CD4-positive, alpha-beta T cell (primary cell): ENCODE measurements around the gene APP. TPM values are rescaled to one million over a fixed set of nuclear protein-coding genes. Genes with fewer than 3 reads are reported as not detected.

Experiments
- ATAC-seq: fragments of 200-7000 bp; cut with Tn5 transposase; one replicate; pipeline ENCODE4 v1.10.0; 2022; ENCODE audit warnings: mild to moderate bottlenecking; ENCODE audit not compliant: poor library complexity
- CTCF ChIA-PET: fragments of 350-600 bp; sonication (Branson Sonifier 250); formaldehyde crosslinking; loops from one replicate; lab custom pipeline; 2021; ENCODE audit warnings: antibody characterized with exemption, inconsistent platforms; lab: Charles Lee
- POLR2A ChIA-PET: fragments of 350-600 bp; sonication (Branson Sonifier 250); formaldehyde crosslinking; loops from one replicate; lab custom pipeline; 2021; ENCODE audit warnings: antibody characterized with exemption, inconsistent platforms; lab: Charles Lee
- DNase-seq, 14 experiments: peaks; one replicate each; pipeline ENCODE4 v3.0.0-alpha.2; 2013 to 2020; ENCODE audit warnings: mixed read lengths in 2 of 14
- H3K27ac ChIP-seq, 2 donors: one replicate each; pipeline versions ENCODE4 v1.5.1 to v1.7.0; 2013; ENCODE audit warnings: low read length in 2 of 2, low read depth in 1 of 2, mild to moderate bottlenecking in 1 of 2
- H3K27me3 ChIP-seq, 2 experiments: 1 replicate in 1 of 2; 2 replicates in 1 of 2; pipeline versions ENCODE4 v1.6.1 to v1.7.0; 2013; ENCODE audit warnings: low read length in 2 of 2, control low read depth in 1 of 2, mild to moderate bottlenecking in 1 of 2, moderate library complexity in 1 of 2; ENCODE audit not compliant: insufficient read depth in 2 of 2, control insufficient read depth in 1 of 2
- H3K36me3 ChIP-seq: one replicate; pipeline ENCODE4 v1.6.1; 2013; ENCODE audit warnings: low read length, control low read depth; ENCODE audit not compliant: insufficient read depth
- H3K4me1 ChIP-seq: one replicate; pipeline ENCODE4 v1.6.1; 2013; ENCODE audit warnings: low read length, control low read depth; ENCODE audit not compliant: insufficient read depth
- H3K4me3 ChIP-seq: one replicate; pipeline ENCODE4 v1.5.1; 2013; ENCODE audit warnings: mild to moderate bottlenecking, low read length, moderate library complexity
- H3K9me3 ChIP-seq, 2 experiments: 1 replicate in 1 of 2; 2 replicates in 1 of 2; pipeline versions ENCODE4 v1.6.1 to v1.7.0; 2013; ENCODE audit warnings: low read length in 2 of 2, mild to moderate bottlenecking in 2 of 2, control low read depth in 1 of 2, moderate library complexity in 1 of 2; ENCODE audit not compliant: control insufficient read depth in 1 of 2, insufficient read depth in 1 of 2
- H3K27ac Mint-ChIP-seq: one replicate; pipeline ENCODE4 v1.8.0; 2020; ENCODE audit warnings: mixed read lengths
- H3K27me3 Mint-ChIP-seq: one replicate; pipeline ENCODE4 v1.8.0; 2021; ENCODE audit warnings: mixed read lengths
- H3K36me3 Mint-ChIP-seq: one replicate; pipeline ENCODE4 v1.8.0; 2021; ENCODE audit warnings: low read depth, mixed read lengths
- H3K4me1 Mint-ChIP-seq: one replicate; pipeline ENCODE4 v1.8.0; 2021; ENCODE audit warnings: low read depth, mixed read lengths
- H3K4me3 Mint-ChIP-seq: one replicate; pipeline ENCODE4 v1.8.0; 2020; ENCODE audit warnings: mild to moderate bottlenecking, mixed read lengths
- H3K9me3 Mint-ChIP-seq: one replicate; pipeline ENCODE4 v1.8.0; 2020; ENCODE audit warnings: mixed read lengths
- CTCF ChIP-seq: fragments of 200-600 bp; IDR thresholded peaks from one replicate; pipeline ENCODE4 v1.8.0; 2022; ENCODE audit warnings: antibody characterized with exemption, mild to moderate bottlenecking
- intact Hi-C, 2 experiments: fragments of 100-400 bp; cut with DNase I in 1 of 2; cut with micrococcal nuclease in 1 of 2; formaldehyde crosslinking; loops; one replicate each; pipeline versions ENCODE4 v1.15.1 to v1.9.0; 2023 to 2025; cut with DNase I, micrococcal nuclease
- total RNA-seq, 174 experiments: library from RNA in 2 of 174; stranded (reverse) in 2 of 174; gene quantifications; one replicate each; pipeline ENCODE4 v1.2.3 and lab custom pipeline; 2021 to 2026

The APP gene
- total RNA-seq, 2 experiments from 2014 or later, result 43.6 to 44.4 TPM

GRCh38 chr21:25964926-25965325 lies 205.6 kb downstream of the APP start:
- intact Hi-C loops, result no loop called here
- Mint-ChIP-seq H3K27me3 (no peaks in the 10 kb centered on the region), H3K4me1 (peaks cover 13% of the 10 kb centered on the region), H3K9me3 (no peaks in the 10 kb centered on the region), H3K4me3 (no peak overlapping the region), H3K27ac (no peak overlapping the region), H3K36me3 (peaks cover 4% of the 10 kb centered on the region)
- H3K36me3 ChIP-seq, result no peaks in the 10 kb centered on the region
- H3K9me3 ChIP-seq, result no peaks in the 10 kb centered on the region
- no peak for TF ChIP-seq CTCF
- CTCF ChIA-PET, result no interaction called here
- H3K27me3 ChIP-seq, result no peaks in the 10 kb centered on the region
- no peak for DNase-seq
- POLR2A ChIA-PET, result no interaction called here
- ATAC-seq, result no peak
- no peak overlapping the region for H3K27ac ChIP-seq
- no peaks in the 10 kb centered on the region for H3K4me1 ChIP-seq
- no peak overlapping the region for H3K4me3 ChIP-seq

- Histone ChIP-seq H3K9me3 (no peaks in the 10 kb centered on the region), H3K4me3 (no peak overlapping the region), H3K27me3 (no peaks in the 10 kb centered on the region), H3K36me3 (no peaks in the 10 kb centered on the region), H3K27ac (no peak overlapping the region), H3K4me1 (no peaks in the 10 kb centered on the region)
- no peaks in the 10 kb centered on the region for H3K9me3 Mint-ChIP-seq
- CTCF ChIA-PET, result no interaction called here
- H3K27ac Mint-ChIP-seq, result no peak overlapping the region
- intact Hi-C loops, result no loop called here
- no peaks in the 10 kb centered on the region for H3K27me3 Mint-ChIP-seq
- H3K4me1 Mint-ChIP-seq, result peaks cover 13% of the 10 kb centered on the region
- no peak for TF ChIP-seq CTCF
- no peak for ATAC-seq
- no peak overlapping the region for H3K4me3 Mint-ChIP-seq
- peak in 2 of 14 experiments; percentile 39 to 53 for DNase-seq
- H3K36me3 Mint-ChIP-seq, result peaks cover 4% of the 10 kb centered on the region
- POLR2A ChIA-PET, result no interaction called here
Observed at GRCh38 chr21:25964015-25964414, 206.6 kb downstream of the APP start.

- H3K4me1 ChIP-seq, result no peaks in the 10 kb centered on the region
- Mint-ChIP-seq H3K27me3 (no peaks in the 10 kb centered on the region), H3K9me3 (no peaks in the 10 kb centered on the region), H3K27ac (no peak overlapping the region), H3K36me3 (peaks cover 6% of the 10 kb centered on the region), H3K4me3 (no peak overlapping the region), H3K4me1 (peaks cover 8% of the 10 kb centered on the region)
- no peaks in the 10 kb centered on the region for H3K36me3 ChIP-seq
- no peaks in the 10 kb centered on the region for H3K9me3 ChIP-seq
- ChIA-PET POLR2A (no interaction called here), CTCF (no interaction called here)
- ATAC-seq (no peak), DNase-seq (peak in 2 of 14 experiments; percentile 13 to 17)
- no peaks in the 10 kb centered on the region for H3K27me3 ChIP-seq
- no peak overlapping the region for H3K27ac ChIP-seq
- no peak for TF ChIP-seq CTCF
- intact Hi-C loops, result no loop called here
- H3K4me3 ChIP-seq, result no peak overlapping the region
Observed at GRCh38 chr21:25963181-25963580, 207.4 kb downstream of the APP start.
